Mucosa of rectum (tissue), 2 donors: ENCODE data around the gene ACAP2.
"Not testable (repeated sequence)": the region's sequence is repeated elsewhere in the genome, so short reads cannot be mapped to it uniquely, and the experiment has no call there.

Experiments used
- H3K27ac ChIP-seq, 2 donors: one replicate each; pipeline ENCODE4 v1.7.0; 2013; ENCODE audit warnings: inconsistent platforms in 2 of 2, low read depth in 2 of 2, low read length in 2 of 2
- H3K27me3 ChIP-seq, 2 donors: one replicate each; pipeline ENCODE4 v1.7.0; 2013; ENCODE audit warnings: low read length in 2 of 2; ENCODE audit not compliant: control insufficient read depth in 2 of 2, insufficient read depth in 2 of 2
- H3K36me3 ChIP-seq, 2 donors: one replicate each; pipeline ENCODE4 v1.7.0; 2013; ENCODE audit warnings: low read length in 2 of 2; ENCODE audit not compliant: control insufficient read depth in 2 of 2, insufficient read depth in 2 of 2
- H3K4me1 ChIP-seq, 2 donors: one replicate each; pipeline ENCODE4 v1.7.0; 2013; ENCODE audit warnings: low read length in 2 of 2, mild to moderate bottlenecking in 1 of 2; ENCODE audit not compliant: control insufficient read depth in 2 of 2, insufficient read depth in 2 of 2
- H3K4me3 ChIP-seq, 2 donors: one replicate each; pipeline ENCODE4 v1.7.0; 2013; ENCODE audit warnings: low read length in 2 of 2
- H3K9ac ChIP-seq, 2 donors: one replicate each; pipeline ENCODE4 v1.7.0; 2013; ENCODE audit warnings: low read length in 2 of 2, low read depth in 1 of 2, mild to moderate bottlenecking in 1 of 2
- H3K9me3 ChIP-seq, 2 donors: one replicate each; pipeline ENCODE4 v1.7.0; 2013; ENCODE audit warnings: low read length in 2 of 2; ENCODE audit not compliant: control insufficient read depth in 2 of 2
- donor health status: healthy.
- donor health status: Normal muscosa, but diverticular disease.

Gene ACAP2

GRCh38 chr3:195411836-195412235, 31.0 kb downstream of the ACAP2 start:
- H3K27me3 ChIP-seq = no peaks in the 10 kb centered on the region
- H3K36me3 ChIP-seq = peaks cover 3 to 8% of the 10 kb centered on the region in 2 donors
- no peaks in the 10 kb centered on the region for H3K9me3 ChIP-seq
- no peaks in the 10 kb centered on the region for H3K4me1 ChIP-seq
- no peak overlapping the region for H3K9ac ChIP-seq
- no peak overlapping the region for H3K27ac ChIP-seq
- H3K4me3 ChIP-seq = no peak overlapping the region

- Histone ChIP-seq H3K9me3 (no peaks in the 10 kb centered on the region), H3K36me3 (peaks cover 3 to 8% of the 10 kb centered on the region in 2 donors), H3K4me1 (peaks cover 0 to 2% of the 10 kb centered on the region in 2 donors), H3K27me3 (no peaks in the 10 kb centered on the region), H3K9ac (no peak overlapping the region), H3K4me3 (no peak overlapping the region), H3K27ac (no peak overlapping the region)
Observed at GRCh38 chr3:195410546-195410945, 32.3 kb downstream of the ACAP2 start.

DNA sequence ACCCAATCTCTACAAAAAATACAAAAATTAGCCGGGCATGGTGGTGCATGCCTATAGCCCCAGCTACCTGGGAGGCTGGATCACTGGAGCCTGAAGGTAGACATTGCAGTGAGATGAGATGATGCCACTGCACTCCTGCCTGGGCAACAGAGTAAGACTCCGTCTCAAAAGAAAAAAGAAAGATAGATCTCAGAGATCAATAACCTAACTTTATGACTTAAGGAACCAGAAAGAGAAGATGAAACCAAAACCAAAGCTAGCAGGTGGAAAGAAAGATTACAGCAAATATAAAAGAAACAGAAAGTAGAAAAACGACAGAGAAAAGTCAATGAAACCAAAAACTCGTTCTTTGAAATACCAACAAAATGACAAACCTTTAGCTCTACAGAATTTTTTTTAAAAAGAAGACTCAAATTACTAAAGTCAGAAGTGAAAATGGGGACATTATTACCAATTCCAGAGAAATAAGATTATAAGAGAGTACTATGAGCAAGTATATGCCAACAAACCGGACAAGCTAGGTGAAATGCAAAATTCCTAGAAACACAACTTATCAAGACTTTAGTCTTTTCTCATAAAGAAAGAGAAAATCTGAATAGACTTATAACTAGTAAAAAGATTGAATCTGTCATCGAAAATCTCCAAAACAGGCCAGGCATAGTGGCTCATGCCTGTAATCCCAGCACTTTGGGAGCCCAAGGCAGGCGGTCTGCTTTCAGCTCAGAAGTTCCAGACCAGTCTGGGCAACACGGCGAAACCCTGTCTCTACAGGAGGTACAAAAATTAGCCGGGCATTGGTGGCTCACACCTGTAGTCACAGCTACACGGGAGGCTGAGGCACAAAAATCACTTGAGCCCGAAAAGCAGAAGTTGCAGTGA, 35.0 kb downstream of the ACAP2 start:
- peaks cover 3 to 8% of the 10 kb centered on the region in 2 donors for H3K36me3 ChIP-seq
- no peak overlapping the region for H3K9ac ChIP-seq
- peaks cover 0 to 2% of the 10 kb centered on the region in 2 donors for H3K4me1 ChIP-seq
- H3K4me3 ChIP-seq = no peak overlapping the region
- H3K27me3 ChIP-seq = no peaks in the 10 kb centered on the region
- H3K9me3 ChIP-seq = no peaks in the 10 kb centered on the region
- no peak overlapping the region for H3K27ac ChIP-seq

DNA sequence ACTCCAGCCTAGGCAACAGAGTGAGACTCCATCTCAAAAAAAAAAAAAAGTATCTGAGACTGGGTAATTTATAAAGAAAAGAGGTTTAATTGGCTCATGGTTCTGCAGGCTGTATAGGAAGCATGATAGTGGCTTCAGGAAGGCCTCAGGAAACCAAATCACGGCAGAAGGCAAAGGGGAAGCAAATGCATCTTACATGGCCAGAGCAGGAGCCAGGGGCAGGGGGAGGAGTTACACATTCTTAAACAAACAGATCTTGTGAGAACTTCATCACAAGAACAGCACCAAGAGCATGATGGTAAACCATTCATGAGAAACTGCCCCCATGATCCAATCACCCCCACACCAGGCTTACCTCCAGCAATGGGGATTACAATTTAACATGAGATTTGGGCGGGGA, 37.2 kb downstream of the ACAP2 start:
- no peak overlapping the region for H3K4me3 ChIP-seq
- H3K36me3 ChIP-seq = peaks cover 0 to 3% of the 10 kb centered on the region in 2 donors
- no peaks in the 10 kb centered on the region for H3K27me3 ChIP-seq

DNA sequence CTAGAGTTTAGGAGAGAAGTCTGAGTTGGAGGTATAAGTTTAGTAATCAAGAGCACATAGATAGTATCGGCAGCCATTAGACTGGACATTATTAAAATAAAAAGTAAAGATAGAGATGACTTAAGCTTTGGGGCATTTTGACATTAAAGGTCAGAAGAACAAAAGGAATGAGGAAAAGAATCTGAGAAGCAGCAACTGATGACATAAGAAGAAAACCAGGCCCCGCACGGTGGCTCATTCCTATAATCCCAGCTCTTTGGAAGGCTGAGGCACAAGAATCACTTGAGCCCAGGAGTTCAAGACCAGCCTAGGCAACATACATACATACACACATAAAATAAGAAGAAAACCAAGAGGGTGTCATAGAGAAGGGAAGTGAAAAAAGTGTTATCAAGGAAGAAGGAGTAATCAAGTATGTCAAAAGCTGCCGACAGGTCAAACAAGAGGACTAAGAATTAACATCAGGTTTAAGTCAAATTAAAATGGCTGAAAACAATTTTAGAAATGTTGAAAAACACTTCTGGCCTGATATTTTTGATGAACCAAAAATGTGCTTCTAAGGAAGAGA, 38.9 kb downstream of the ACAP2 start:
- no peaks in the 10 kb centered on the region for H3K36me3 ChIP-seq
- no peak overlapping the region for H3K4me3 ChIP-seq
- no peaks in the 10 kb centered on the region for H3K9me3 ChIP-seq
- no peak overlapping the region for H3K27ac ChIP-seq
- H3K9ac ChIP-seq = no peak overlapping the region
- H3K4me1 ChIP-seq = peaks cover 0 to 2% of the 10 kb centered on the region in 2 donors
- H3K27me3 ChIP-seq = no peaks in the 10 kb centered on the region

More for the DNA sequence above, 37.2 kb downstream of the ACAP2 start:
- Histone ChIP-seq H3K27ac (no peak overlapping the region), H3K4me1 (peaks cover 0 to 2% of the 10 kb centered on the region in 2 donors), H3K9ac (no peak overlapping the region), H3K9me3 (no peaks in the 10 kb centered on the region)

DNA sequence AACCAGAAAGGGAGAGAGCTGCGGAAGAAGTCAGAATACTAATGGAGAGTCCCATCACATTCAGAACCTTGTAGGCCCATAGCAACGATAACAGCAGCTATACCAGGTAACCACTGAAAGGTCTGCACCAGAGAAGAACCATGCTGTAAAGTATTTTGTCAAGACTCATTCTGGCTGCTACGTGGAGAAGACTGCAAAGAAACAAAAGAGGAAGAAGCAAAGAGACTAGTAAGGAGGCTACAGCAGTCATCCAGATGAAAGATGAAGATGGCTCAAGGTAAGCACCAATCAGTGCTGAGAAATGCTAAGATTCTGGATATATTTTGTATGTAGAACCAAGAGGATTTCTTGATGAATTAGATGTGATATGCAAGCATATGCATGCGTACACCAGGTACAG, 39.6 kb downstream of the ACAP2 start:
- Histone ChIP-seq H3K36me3 (no peaks in the 10 kb centered on the region), H3K9me3 (no peaks in the 10 kb centered on the region), H3K27ac (no peak overlapping the region), H3K4me3 (no peak overlapping the region), H3K9ac (no peak overlapping the region), H3K4me1 (peaks cover 0 to 2% of the 10 kb centered on the region in 2 donors), H3K27me3 (no peaks in the 10 kb centered on the region)

DNA sequence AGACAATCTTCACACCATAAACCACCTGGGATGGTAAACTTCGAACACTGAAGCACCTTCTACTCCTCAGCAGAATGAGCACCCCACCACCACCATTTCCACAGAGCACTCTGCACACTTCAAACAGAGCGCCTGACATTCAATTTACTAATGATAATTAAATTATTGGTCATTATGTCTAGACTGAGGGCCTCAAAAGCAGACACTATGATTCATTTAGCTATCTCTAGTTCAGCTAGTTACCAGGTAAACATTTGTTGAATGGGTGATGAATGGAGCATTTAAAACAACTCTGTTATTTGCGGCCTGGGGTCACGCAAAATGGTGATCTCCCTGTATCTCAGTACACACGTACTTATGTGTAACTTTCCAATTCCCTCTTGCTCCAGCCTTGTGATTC, 40.9 kb downstream of the ACAP2 start:
- Histone ChIP-seq H3K4me3 (no peak overlapping the region), H3K27me3 (no peaks in the 10 kb centered on the region), H3K9me3 (no peaks in the 10 kb centered on the region), H3K27ac (no peak overlapping the region), H3K36me3 (no peaks in the 10 kb centered on the region), H3K9ac (no peak overlapping the region), H3K4me1 (peaks cover 0 to 2% of the 10 kb centered on the region in 2 donors)

DNA sequence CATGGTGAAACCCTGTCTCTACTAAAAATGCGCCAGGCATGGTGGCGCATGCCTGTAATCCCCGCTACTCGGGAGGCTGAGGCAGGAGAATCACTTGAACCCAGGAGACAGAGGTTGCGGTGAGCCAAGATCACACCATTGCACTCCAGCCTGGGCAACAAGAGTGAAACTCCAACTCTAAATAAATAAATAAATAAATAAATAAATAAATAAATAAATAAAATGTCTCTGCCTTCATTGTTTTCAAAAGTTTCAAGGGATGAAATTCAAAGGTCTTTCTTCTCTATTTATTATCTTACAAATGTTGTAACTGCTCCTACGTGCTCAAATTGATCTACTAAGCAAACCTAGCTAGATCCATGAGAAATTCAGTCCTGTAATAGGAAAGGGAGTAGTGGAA, 44.4 kb downstream of the ACAP2 start:
- not testable (repeated sequence) for H3K4me1 ChIP-seq, H3K4me3 ChIP-seq, H3K9me3 ChIP-seq, H3K27me3 ChIP-seq, H3K36me3 ChIP-seq, H3K9ac ChIP-seq, H3K27ac ChIP-seq

- Histone ChIP-seq H3K36me3 (no peaks in the 10 kb centered on the region), H3K27me3 (no peaks in the 10 kb centered on the region), H3K27ac (no peak overlapping the region), H3K9me3 (no peaks in the 10 kb centered on the region), H3K9ac (no peak overlapping the region), H3K4me1 (no peaks in the 10 kb centered on the region), H3K4me3 (no peak overlapping the region)
Observed at GRCh38 chr3:195397524-195397923, 45.3 kb downstream of the ACAP2 start.

- Histone ChIP-seq H3K4me1 (no peaks in the 10 kb centered on the region), H3K9ac (no peak overlapping the region), H3K36me3 (peaks cover 0 to 4% of the 10 kb centered on the region in 2 donors), H3K27me3 (no peaks in the 10 kb centered on the region), H3K9me3 (no peaks in the 10 kb centered on the region), H3K27ac (no peak overlapping the region), H3K4me3 (no peak overlapping the region)
Observed at GRCh38 chr3:195395208-195395816, 47.5 kb downstream of the ACAP2 start.
